HepG2 (cell line): Measurements from ENCODE around the gene PRDX3. TPM values are rescaled to one million over a fixed set of nuclear protein-coding genes. Genes with fewer than 3 reads are reported as not detected.
A peak's percentile ranks its signal among the peaks of the same experiment; 100 is the strongest.

Source experiments
- ATAC-seq: fragments of 200-7000 bp; cut with Tn5 transposase; 3 replicates; pipeline ENCODE4 v1.9.1; 2020; ENCODE audit warnings: mild to moderate bottlenecking, moderate library complexity
- BruUV-seq: library from RNA; stranded (reverse); fragments of 400-500 nt; replicated peaks from 2 replicates; lab custom pipeline; 2021; lab: Mats Ljungman, UMichigan
- CTCF ChIA-PET: fragments of 300-600 bp; formaldehyde crosslinking; extraction: SDS; loops from one replicate; lab custom pipeline; 2021; ENCODE audit warnings: low total read pairs, inconsistent platforms, low intra/inter-chr PET ratio; lab: Yijun Ruan, JAX
- POLR2A ChIA-PET: fragments of 350-600 bp; sonication (Branson Sonifier 250); formaldehyde crosslinking; loops from one replicate; lab custom pipeline; 2020; ENCODE audit warnings: antibody characterized with exemption, inconsistent platforms; lab: Yijun Ruan, JAX
- DNase-seq: peaks from one replicate; pipeline ENCODE4 v3.0.0-alpha.2; 2015; ENCODE audit warnings: low spot score
- FAIRE-seq: peaks from 3 replicates; lab custom pipeline; 2011; peaks lifted over from hg19 to GRCh38; lab: Jason Lieb, UNC
- H2AFZ ChIP-seq: one replicate; pipeline ENCODE4 v1.6.1; 2011; ENCODE audit warnings: low read length, inconsistent platforms
- H3K27ac ChIP-seq: fragments of 300-600 bp; 3 replicates; pipeline ENCODE4 v1.8.0; 2011; ENCODE audit warnings: mixed run types, mild to moderate bottlenecking, mixed read lengths, low read length, inconsistent platforms; ENCODE audit not compliant: insufficient read depth; ENCODE audit errors: extremely low read length
- H3K27me3 ChIP-seq, 2 experiments: fragments of 200-600 bp in 1 of 2; 2 replicates in 1 of 2; 3 replicates in 1 of 2; pipeline versions ENCODE4 v1.6.0 to v1.8.0; 2011; ENCODE audit warnings: low read length in 2 of 2, mild to moderate bottlenecking in 2 of 2, moderate library complexity in 2 of 2, inconsistent platforms in 1 of 2; ENCODE audit not compliant: insufficient read depth in 2 of 2, control insufficient read depth in 1 of 2
- H3K36me3 ChIP-seq, 2 experiments: fragments of 200-600 bp in 1 of 2; replicated peaks in 1 of 2; 2 replicates in 1 of 2; 3 replicates in 1 of 2; pipeline versions ENCODE4 v1.5.1 to v1.8.0; 2011; ENCODE audit warnings: low read length in 2 of 2, inconsistent platforms in 1 of 2; ENCODE audit not compliant: insufficient read depth in 2 of 2, control insufficient read depth in 1 of 2
- H3K4me1 ChIP-seq: 2 replicates; pipeline ENCODE4 v1.5.1; 2012; ENCODE audit warnings: low read length, inconsistent platforms; ENCODE audit not compliant: insufficient read depth
- H3K4me2 ChIP-seq: 2 replicates; pipeline ENCODE4 v1.6.0; 2011; ENCODE audit warnings: low read depth, low read length, inconsistent platforms
- H3K4me3 ChIP-seq, 3 experiments: fragments of 200-600 bp in 1 of 3; sonication (generic), shearing (Covaris generic) in 1 of 3; replicated peaks in 1 of 3; 2 replicates each; pipeline ENCODE4 v1.5.1; 2011 to 2016; ENCODE audit warnings: low read length in 3 of 3, inconsistent platforms in 2 of 3, low read depth in 2 of 3, mild to moderate bottlenecking in 2 of 3, control low read depth in 1 of 3, mixed read lengths in 1 of 3; ENCODE audit not compliant: insufficient read depth in 1 of 3
- H3K79me2 ChIP-seq: one replicate; pipeline ENCODE4 v1.6.1; 2011; ENCODE audit warnings: low read length, inconsistent platforms; ENCODE audit not compliant: insufficient read depth
- H3K9ac ChIP-seq: 2 replicates; pipeline ENCODE4 v1.6.0; 2011; ENCODE audit warnings: mild to moderate bottlenecking, low read depth, low read length, inconsistent platforms; ENCODE audit not compliant: insufficient read depth
- H3K9me3 ChIP-seq: 2 replicates; pipeline ENCODE4 v1.5.1; 2012; ENCODE audit warnings: mild to moderate bottlenecking, low read length
- H4K20me1 ChIP-seq: 2 replicates; pipeline ENCODE4 v1.6.0; 2011; ENCODE audit warnings: inconsistent platforms, mild to moderate bottlenecking, low read length, moderate library complexity; ENCODE audit not compliant: insufficient read depth
- ARNT2 ChIP-seq: sonication (generic); formaldehyde crosslinking; IDR thresholded peaks from 2 replicates; pipeline ENCODE4 v1.8.0; 2022; ENCODE audit warnings: mild to moderate bottlenecking, low read depth, missing genetic modification reagents, moderate library complexity
- ASH2L ChIP-seq: fragments of 300-600, 200-600 bp; sonication (generic); IDR thresholded peaks from 2 replicates; pipeline ENCODE4 v1.7.0; 2017; ENCODE audit warnings: low read depth, mild to moderate bottlenecking, moderate library complexity, mixed read lengths, low read length; ENCODE audit not compliant: insufficient read length
- CTCF ChIP-seq: sonication (generic); formaldehyde crosslinking; IDR thresholded peaks from 2 replicates; pipeline ENCODE4 v1.5.0; 2020; ENCODE audit warnings: mild to moderate bottlenecking, missing genetic modification reagents, moderate library complexity
- GABPB1 ChIP-seq: IDR thresholded peaks from 2 replicates; pipeline ENCODE4 v1.6.1; 2016; ENCODE audit warnings: mild to moderate bottlenecking, missing genetic modification reagents, moderate library complexity, missing compliant biosample characterization
- GATAD1 ChIP-seq: IDR thresholded peaks from 2 replicates; pipeline ENCODE4 v1.6.1; 2016; ENCODE audit warnings: missing genetic modification reagents, missing compliant biosample characterization
- MED1 ChIP-seq: sonication (generic); formaldehyde crosslinking; IDR thresholded peaks from 2 replicates; pipeline ENCODE4 v1.4.0; 2020; ENCODE audit warnings: missing genetic modification reagents
- RERE ChIP-seq: IDR thresholded peaks from 2 replicates; pipeline ENCODE4 v1.6.1; 2016; ENCODE audit warnings: low read depth, missing genetic modification reagents, missing compliant biosample characterization
- SAP130 ChIP-seq: IDR thresholded peaks from 2 replicates; pipeline ENCODE4 v1.6.1; 2016; ENCODE audit warnings: low read depth
- SIN3A ChIP-seq: IDR thresholded peaks from 2 replicates; pipeline ENCODE4 v1.6.1; 2011; ENCODE audit warnings: low read depth, mild to moderate bottlenecking, control low read depth, low read length, borderline replicate concordance
- SMC3 ChIP-seq: IDR thresholded peaks from 2 replicates; pipeline ENCODE4 v1.6.1; 2011; ENCODE audit warnings: low read length, improper control_type of control experiment
- SP4 ChIP-seq: sonication (generic); formaldehyde crosslinking; IDR thresholded peaks from 2 replicates; pipeline ENCODE4 v1.8.1; 2023; ENCODE audit warnings: mild to moderate bottlenecking, missing genetic modification reagents
- TAF15 ChIP-seq: fragments of 200-400 bp; formaldehyde crosslinking; IDR thresholded peaks from one replicate; pipeline ENCODE4 v1.6.1; 2018; ENCODE audit warnings: mild to moderate bottlenecking, low read depth, low read length; ENCODE audit not compliant: poor library complexity, severe bottlenecking
- THAP11 ChIP-seq: IDR thresholded peaks from 2 replicates; pipeline ENCODE4 v1.6.1; 2016; ENCODE audit warnings: missing biosample characterization, missing genetic modification reagents
- XRCC5 ChIP-seq: fragments of 200-400 bp; formaldehyde crosslinking; optimal IDR thresholded peaks from 2 replicates; pipeline ENCODE3; 2017; ENCODE audit warnings: mild to moderate bottlenecking, low read length
- ZBTB7B ChIP-seq: sonication (generic); formaldehyde crosslinking; IDR thresholded peaks from 2 replicates; pipeline ENCODE4 v1.4.0; 2020; ENCODE audit warnings: missing genetic modification reagents
- ZFY ChIP-seq: sonication (generic); formaldehyde crosslinking; IDR thresholded peaks from 2 replicates; pipeline ENCODE4 v1.4.0; 2020; ENCODE audit warnings: missing genetic modification reagents
- ZNF558 ChIP-seq: sonication (generic); formaldehyde crosslinking; IDR thresholded peaks from 2 replicates; pipeline ENCODE4 v1.9.0; 2022; ENCODE audit warnings: mild to moderate bottlenecking, missing genetic modification reagents, borderline replicate concordance
- WGBS: methylation state at CpG from one replicate; pipeline ENCODE4 v1.1.6; 2017; ENCODE audit warnings: low lambda C conversion rate; 5-methylcytosine and 5-hydroxymethylcytosine counted together
- in situ Hi-C: cut with HindIII; loops from 2 replicates; pipeline ENCODE4 v1.10.0; 2017; ENCODE audit warnings: low pct_unique_long_range_greater_than_20kb; ENCODE audit not compliant: extremely low pct_ligation_motif_present
- intact Hi-C: fragments of 100-400 bp; cut with micrococcal nuclease; formaldehyde crosslinking; loops from one replicate; pipeline ENCODE4 v1.10.0; 2022; ENCODE audit not compliant: unreplicated experiment
- polyA plus RNA-seq, 8 experiments: library from polyadenylated mRNA; depleted of rRNA in 3 of 8; stranded (reverse) in 7 of 8; unstranded in 1 of 8; fragments of >200 nt; fragmentation: Illumina TruSeq in 4 of 8; extraction: Trizol in 4 of 8; gene quantifications; 2 replicates each; pipeline versions ENCODE4 v1.2.1 to v1.2.3, GENCODE V29; 2011 to 2016; ENCODE audit warnings: low read depth in 4 of 8, missing spikeins in 1 of 8, mixed read lengths in 1 of 8; ENCODE audit not compliant: insufficient read depth in 1 of 8
- total RNA-seq, 5 experiments: library from RNA; depleted of rRNA; stranded (reverse); fragments of >200 nt; fragmentation: Illumina TruSeq; extraction: Trizol; gene quantifications; 2 replicates each; pipeline ENCODE4 v1.2.3, GENCODE V29; 2016; ENCODE audit warnings: low read depth in 1 of 5

The PRDX3 gene
- total and polyA plus RNA-seq, 2 of the 13 experiments (the other 11 are each of a cell fraction or from before 2014, with no cell fraction given): 407 to 565 TPM

- ChIA-PET POLR2A (interaction anchor here (0.8 to 5.2 kb wide), 7 partner anchors 13 to 62 kb away, joined by 3 to 44 read pairs (median 6); partner anchors contain the start of gene SFXN4), CTCF (interaction anchor here (1.1 kb wide), 1 partner anchor 208 kb away, joined by 4 read pairs; no protein-coding TSS in a partner anchor)
- Histone ChIP-seq H2AFZ (no peak overlapping the region), H3K9ac (peak overlapping the region; percentile 71), H3K79me2 (peaks cover 38% of the 10 kb centered on the region), H3K4me1 (peaks cover 40% of the 10 kb centered on the region), H3K27me3 (no peaks in the 10 kb centered on the region; a peak in 2 of 5 replicates), H3K9me3 (no peaks in the 10 kb centered on the region), H4K20me1 (no peaks in the 10 kb centered on the region), H3K27ac (peak overlapping the region; percentile 35), H3K36me3 (peaks cover 0 to 6% of the 10 kb centered on the region in 2 experiments; a peak in 2 of 5 replicates), H3K4me3 (peak overlapping the region; percentile 75 to 97 (median 95)), H3K4me2 (peak overlapping the region; percentile 99)
- intact Hi-C loops (loop anchor here (1.0 to 2.0 kb wide), 3 partner anchors 43 to 114 kb away; no protein-coding TSS in a partner anchor), in situ Hi-C loops (no loop called here)
- FAIRE-seq (peak; percentile 86), ATAC-seq (no peak), DNase-seq (peak; percentile 59)
- WGBS: under 1% methylated on average over 15 of the region's 15 CpGs
- no TSS peak for BruUV-seq
- TF ChIP-seq XRCC5: peak; percentile 93
- no peak for TF ChIP-seq ZNF558 (CRISPR knock-in tag)
- TF ChIP-seq SAP130 (CRISPR knock-in tag): peak; percentile 65
- TF ChIP-seq CTCF (CRISPR knock-in tag): peak; percentile 84
- peak; percentile 46; the same call in 1 of the 2 replicates for TF ChIP-seq THAP11 (CRISPR knock-in tag)
- TF ChIP-seq ARNT2 (CRISPR knock-in tag): no peak
- no peak for TF ChIP-seq TAF15
- no peak for TF ChIP-seq GABPB1 (CRISPR knock-in tag)
- peak; percentile 73 for TF ChIP-seq SMC3
- no peak for TF ChIP-seq RERE
- TF ChIP-seq ASH2L: peak; percentile 69
- TF ChIP-seq SIN3A: 0 out of 2 replicates have a peak, but pooled peaks have one; percentile 29
- TF ChIP-seq MED1: peak; percentile 32; the same call in 1 of the 2 replicates
- TF ChIP-seq ZFY (CRISPR knock-in tag): 0 out of 2 replicates have a peak, but pooled peaks have one; percentile 17
- 0 out of 2 replicates have a peak, but pooled peaks have one; percentile 27 for TF ChIP-seq SP4 (CRISPR knock-in tag)
- 0 out of 2 replicates have a peak, but pooled peaks have one; percentile 31 for TF ChIP-seq ZBTB7B (CRISPR knock-in tag)
- no peak for TF ChIP-seq GATAD1
Measured at GRCh38 chr10:119209035-119209735, 30.6 kb upstream of the PRDX3 start.
